Liver (tissue), 3 donors: Measurements from ENCODE around the gene LRCOL1.

Source experiments
- CTCF ChIP-seq: fragments of 150-350 bp; IDR thresholded peaks from 2 replicates; pipeline ENCODE4 v1.5.1; 2017; ENCODE audit warnings: improper control_type of control experiment, low read depth, low read length; ENCODE audit not compliant: missing input control
- EGR1 ChIP-seq, 2 donors: IDR thresholded peaks; 2 replicates each; pipeline ENCODE4 v1.6.1; 2016 to 2018; ENCODE audit warnings: antibody characterized with exemption in 2 of 2, low read depth in 2 of 2
- FOXA1 ChIP-seq: IDR thresholded peaks from 2 replicates; pipeline ENCODE4 v1.6.1; 2016; ENCODE audit warnings: antibody characterized with exemption
- MAX ChIP-seq: IDR thresholded peaks from 2 replicates; pipeline ENCODE4 v1.6.1; 2016; ENCODE audit warnings: antibody characterized with exemption
- SP1 ChIP-seq: IDR thresholded peaks from 2 replicates; pipeline ENCODE4 v1.6.1; 2018; ENCODE audit warnings: antibody characterized with exemption, mild to moderate bottlenecking
- TAF1 ChIP-seq: conservative IDR thresholded peaks from 2 replicates; pipeline ENCODE4 v1.6.1; 2016; ENCODE audit warnings: antibody characterized with exemption, mild to moderate bottlenecking
- YY1 ChIP-seq: IDR thresholded peaks from 2 replicates; pipeline ENCODE4 v1.6.1; 2016; ENCODE audit warnings: antibody characterized with exemption, mild to moderate bottlenecking
- donor health status: healthy.
- donor health status: healthy.

- TF ChIP-seq CTCF (no peak), MAX (no peak), TAF1 (no peak), EGR1 (IDR thresholded peaks at IDR 0.05; ENCODE audit: low read depth in 2 of 2) (no peak), FOXA1 (no peak), SP1 (no peak), YY1 (no peak)
These were observed 9.2 kb upstream of the LRCOL1 start for GRCh38 chr12:132619386-132620112.
